ENCODE measurements around the gene MVD.

Gene MVD

DNA sequence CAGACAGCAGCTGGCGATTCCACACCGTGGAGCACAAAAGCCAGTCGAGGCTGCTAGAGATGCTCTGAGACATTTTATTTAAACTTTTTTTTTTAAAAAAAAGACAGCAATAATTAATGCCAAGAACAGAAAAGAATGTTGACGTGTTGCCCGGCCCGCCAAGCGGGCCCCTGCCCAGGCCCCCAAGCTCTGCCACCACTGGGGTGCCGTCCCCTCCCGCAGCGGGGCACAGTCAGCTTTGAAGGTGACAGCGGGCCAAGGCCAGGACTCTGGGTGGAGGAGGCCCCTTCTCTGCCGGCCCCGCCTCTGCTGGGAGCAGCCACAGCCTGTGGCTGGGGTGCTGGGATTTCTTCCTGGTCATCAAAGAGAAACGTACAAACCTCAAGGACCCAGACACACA is 33.5 kb upstream of the MVD start:
- no peak for DNase-seq

DNA sequence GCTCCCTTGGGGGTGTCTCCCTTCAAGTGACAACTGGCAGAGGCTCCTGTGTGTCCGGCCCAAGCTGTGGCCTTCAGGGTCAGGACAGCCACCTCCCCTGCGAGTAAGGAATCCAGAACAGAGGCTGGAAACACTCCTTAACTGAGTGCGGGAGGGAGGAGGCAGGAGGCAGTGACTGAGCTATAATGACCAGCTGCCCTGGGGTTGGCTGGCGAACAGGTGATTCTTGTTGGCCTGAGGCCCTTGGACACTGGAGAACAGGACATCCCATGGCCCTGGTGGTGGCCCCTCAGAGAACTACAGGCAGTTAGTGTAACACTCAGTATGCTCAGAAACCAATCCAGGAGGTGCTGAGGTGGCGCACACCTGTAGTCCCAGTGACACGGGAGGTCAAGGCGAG is 32.9 kb upstream of the MVD start:
- DNase-seq = no peak

DNA sequence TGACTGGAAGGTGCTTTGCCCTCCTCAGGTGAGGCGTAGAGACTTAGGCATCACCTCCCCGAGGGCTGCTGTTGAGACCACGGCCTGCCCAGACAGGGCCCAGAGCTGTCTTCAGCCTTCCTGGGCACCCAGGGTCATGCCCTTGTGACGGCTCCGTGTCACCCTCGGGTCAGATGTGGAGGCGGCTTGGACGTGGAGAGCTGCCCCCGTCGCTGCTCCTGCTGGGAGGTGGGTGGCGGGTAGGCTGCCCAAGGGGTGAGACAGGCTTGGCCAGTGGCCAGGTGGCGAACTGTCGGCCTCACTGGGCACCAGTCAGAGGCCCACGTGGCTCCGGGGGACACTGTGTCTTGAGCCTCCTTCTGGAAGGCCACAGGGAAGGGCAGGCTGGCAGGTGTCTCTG is 32.3 kb upstream of the MVD start:
- no peak for DNase-seq

DNA sequence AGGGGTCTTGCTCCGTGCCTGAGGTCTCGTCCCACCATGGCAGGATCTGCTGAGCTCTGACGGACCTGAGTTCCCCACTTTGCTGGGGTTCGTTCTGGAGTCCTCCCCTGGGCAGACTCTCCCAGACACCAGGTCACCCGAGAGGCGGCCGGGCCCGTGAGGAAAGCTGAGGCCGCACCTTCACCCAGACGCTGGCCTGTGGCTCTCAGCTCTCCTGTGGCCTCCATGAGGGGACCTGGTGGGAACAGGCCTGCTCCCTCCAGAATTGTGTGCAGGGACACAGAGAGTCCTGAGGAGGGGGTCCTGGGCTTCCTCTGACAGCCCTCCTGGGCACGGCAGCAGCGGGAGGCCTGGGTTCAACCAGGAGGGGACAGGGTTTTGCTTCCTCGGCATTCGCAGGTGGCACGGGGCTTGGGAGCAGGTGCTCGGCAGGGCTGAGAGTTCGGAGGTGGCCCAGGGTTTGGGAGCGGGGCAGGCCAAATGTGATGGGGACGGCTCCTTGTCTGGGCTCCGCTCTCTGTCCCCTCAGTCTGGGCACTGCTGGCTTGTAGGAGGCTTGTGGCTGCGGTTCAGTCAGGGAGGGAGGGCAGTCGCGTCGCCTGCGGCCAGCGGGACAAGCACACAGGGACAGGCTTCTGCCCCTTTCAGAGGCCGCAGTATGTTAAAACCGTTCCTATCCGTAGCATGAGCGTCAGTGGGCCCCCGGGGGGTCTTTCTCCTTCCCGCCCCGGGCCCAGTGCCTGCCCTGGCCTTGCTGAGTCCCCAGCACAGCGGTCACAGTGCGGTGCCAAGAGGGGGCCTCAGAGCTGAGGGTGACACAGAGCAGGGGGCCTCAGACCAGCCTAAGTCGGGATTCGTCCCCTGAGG is 31.6 kb upstream of the MVD start:
- no peak for DNase-seq

DNA sequence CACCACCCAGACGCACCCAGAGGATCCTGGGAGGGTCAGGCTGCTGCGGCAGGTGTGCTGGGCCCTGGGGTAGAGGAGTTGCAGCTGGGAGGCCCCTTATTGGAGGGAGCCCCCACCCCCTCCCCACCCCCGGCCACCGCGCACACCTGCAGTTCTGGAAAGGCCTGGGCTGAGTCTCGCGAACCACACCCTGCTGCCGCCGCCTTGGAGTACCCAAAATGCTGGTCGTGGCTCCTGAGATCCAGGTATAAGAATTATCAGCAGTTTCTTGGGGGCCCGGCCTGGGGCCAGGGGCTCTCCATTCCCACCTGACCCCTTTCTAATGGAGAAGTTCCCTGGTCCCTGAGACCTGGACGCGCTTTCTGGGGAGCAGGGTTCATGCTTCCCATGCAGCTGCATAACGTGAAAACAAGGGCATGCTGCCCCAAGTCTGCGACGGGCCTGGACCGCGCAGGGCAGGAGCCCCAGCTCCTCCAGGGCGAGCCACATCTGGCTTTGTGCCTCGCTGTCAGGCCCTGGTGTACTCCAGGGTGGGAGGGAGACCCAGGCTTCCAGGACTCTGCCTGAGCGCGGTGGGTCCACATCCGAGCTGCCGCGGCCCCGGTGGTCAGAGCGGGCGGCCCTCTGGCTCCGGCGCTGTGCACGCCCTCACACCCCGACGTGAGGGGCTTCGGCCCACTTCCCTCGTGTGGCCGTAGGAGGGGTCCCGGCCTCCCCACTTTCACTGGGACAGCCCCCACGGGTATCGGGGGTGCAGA is 30.7 kb upstream of the MVD start:
- no peak for DNase-seq

DNA sequence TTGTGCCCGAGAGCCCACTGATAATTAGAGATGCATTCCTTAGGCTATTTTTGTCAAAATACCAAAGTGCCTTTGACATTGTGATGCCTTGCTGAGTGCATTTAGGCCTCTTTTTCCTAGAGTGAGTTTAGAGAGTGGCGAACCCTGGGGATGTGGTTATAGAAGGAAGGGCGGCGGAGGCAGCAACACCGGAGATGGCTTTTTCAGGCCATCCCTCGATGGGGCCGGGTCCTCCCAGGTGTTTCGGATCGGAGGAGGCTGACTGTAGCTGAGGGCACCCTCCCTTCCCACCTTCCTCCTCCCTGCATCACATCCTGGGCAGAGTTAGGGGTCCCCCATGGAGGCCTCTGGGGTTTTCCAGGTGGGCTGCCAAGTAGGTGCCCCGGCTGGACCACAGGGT is 30.0 kb upstream of the MVD start:
- DNase-seq = no peak

DNA sequence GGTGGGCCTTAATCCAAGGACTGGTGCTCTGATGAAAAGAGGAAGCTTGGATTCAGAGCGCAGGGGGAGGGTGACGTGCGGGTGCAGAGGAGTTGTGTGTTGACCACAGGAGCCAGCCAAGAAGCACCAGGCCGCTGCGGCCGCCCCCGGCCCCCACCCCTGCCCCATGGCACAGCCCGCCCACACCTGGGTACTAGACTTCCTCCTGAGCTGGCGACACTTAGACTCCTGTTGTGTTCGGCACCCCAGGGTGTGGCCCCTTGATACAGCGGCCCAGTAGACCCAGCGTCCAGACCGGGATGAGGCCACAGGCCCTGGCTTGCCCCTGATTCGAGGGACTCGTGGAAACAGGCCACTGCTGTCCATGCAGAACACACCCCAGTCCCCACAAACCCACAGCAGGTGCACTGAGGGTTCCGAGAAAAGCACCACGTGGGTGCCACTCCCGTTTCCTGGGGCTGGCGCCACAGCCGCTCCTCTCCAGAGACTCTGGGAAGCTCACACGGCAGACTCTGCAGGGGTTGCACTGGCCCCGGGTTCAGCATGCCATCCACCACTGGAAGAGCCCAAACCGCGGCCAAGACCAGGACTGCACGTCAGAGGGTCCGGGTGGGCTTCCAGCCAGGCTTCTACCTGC is 29.2 kb upstream of the MVD start:
- peak; percentile 94 for DNase-seq

DNA sequence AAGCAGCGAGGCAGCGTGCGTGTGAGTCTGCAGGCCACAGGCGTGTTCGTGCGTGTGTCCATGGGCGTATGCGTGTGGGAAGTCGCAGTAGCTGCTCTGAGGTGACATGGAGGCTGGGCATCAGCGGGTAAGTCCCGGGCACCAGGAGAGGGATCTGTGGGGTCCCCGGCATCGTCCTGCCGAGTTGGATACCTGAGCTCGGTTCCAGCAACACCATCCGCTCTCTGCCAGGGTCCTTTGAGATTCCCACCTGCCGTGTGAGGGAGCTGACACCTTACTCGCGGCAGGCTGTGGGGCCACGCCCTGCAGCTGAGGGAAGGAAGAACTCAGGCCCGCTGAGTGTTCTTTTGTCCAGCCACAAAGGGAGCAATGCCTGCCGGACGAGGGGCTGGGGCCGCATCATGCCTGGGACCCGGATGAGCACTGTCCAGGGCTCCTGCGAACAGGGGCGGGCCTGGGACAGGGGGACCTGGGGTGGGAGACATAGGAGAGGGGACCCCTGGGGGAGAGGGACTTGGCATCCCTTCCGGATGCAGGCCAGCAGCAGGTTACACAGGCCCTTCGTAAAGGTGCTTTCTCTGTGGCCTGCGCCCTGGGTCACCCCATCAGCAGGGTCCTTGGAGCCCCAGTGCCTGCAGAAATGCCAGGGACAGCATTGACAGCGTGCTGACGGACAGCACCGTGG is 28.4 kb upstream of the MVD start:
- no peak for DNase-seq

DNA sequence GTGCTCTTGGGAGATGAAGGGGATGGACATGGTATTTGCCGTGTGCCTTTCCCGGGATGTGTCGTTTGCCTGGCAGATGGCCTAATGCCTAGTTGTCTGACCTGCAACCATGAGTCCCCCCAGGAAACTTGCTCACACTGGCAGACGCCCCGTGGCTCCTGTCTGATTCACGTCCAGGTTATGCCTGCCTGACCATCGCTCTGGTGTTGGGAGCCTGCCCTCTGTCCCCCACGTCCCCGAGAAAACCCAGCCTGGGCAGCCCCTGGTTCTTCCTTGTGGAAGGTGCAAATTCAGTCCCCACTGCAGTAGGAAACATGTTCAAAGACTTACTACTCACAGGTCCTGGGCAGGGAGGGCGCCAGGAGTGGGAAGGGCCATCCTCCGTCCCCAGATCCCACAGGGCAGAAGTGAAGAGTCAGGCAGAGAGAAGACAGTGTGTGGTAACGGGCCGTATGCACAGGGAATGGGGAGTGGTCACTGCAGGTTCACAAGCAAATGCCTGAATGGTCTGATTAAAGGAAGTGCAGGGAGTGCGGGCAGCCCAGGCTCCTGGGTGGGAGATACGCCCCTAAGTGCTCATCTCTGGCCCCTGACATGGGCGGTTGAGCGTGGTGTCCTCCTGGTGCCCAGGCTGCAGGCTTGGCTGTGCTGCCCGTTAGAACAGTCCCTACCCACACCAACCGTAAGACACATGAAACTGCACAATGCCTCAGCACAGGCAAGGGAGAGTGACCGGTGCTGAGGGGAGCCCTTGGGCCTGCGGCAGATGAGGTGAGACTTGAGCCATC is 27.6 kb upstream of the MVD start:
- no peak for DNase-seq

DNA sequence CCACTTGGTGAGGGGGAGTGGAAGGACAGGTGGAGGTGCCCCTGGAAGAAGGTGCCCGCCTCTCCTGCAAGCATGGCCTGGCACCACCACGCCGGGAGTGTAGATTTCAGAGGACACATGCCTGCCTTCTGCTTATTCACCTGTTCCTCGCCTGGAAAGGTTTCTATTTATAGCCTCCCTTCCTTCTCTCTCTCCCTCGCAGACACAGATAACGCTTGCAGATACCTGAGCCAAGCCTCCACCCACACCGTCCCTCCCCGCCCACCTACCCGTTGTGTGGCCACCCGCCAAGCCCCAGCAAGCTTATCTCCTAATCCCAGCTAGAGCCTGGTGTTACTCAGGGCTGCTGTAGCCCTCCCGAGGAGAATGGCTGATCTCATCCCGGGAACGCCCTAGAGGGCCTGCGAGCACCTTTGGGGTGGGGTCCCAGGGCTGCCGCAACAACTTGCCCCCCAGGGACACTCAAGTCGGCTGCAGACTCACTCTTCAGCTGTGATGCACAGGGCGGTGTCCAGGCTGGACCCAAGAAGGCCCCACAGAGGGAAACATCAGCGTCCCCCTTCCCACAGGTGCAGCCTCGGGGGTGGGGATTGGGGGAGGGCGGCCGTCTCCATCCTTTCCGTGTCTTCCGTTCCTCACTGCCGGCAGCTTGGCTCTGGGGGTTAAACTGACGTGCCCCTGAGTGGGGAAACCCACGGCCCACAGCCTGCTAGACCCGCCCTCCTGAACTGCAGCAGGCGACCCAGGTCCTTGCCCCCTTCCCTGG is 25.3 kb upstream of the MVD start:
- no peak for DNase-seq

DNA sequence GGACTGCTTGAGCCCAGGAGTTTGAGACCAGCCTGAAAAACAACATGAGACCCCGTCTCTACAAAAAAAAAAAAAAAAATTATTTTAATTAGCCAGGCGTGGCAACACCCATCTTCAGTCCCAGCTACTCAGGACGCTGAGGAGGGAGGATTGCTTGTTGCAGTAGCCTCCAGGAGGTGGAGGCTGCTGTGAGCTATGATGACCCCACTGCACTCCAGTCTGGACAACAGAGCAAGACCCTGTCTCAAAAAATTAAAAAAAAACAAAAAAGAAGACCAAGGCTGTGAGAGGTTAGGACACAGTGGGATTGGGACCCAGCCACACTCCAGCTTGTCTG is 24.8 kb upstream of the MVD start:
- DNase-seq = no peak

DNA sequence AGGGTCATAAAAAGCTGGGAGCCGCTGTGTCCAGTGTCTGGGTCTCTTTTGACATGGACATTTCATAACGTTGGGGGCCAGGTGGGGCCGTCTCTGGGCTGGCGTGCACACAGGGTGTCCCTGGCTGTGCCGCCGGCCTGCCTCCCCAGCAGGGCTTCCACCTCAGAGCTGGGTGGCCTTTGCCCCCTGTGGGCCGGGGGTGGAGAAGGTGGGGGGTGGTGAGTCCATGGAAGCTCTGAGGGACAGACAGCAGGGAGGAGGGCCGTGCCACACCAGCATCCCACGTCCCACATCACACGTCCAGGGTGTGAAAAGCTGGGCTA is 24.3 kb upstream of the MVD start:
- DNase-seq = no peak

DNA sequence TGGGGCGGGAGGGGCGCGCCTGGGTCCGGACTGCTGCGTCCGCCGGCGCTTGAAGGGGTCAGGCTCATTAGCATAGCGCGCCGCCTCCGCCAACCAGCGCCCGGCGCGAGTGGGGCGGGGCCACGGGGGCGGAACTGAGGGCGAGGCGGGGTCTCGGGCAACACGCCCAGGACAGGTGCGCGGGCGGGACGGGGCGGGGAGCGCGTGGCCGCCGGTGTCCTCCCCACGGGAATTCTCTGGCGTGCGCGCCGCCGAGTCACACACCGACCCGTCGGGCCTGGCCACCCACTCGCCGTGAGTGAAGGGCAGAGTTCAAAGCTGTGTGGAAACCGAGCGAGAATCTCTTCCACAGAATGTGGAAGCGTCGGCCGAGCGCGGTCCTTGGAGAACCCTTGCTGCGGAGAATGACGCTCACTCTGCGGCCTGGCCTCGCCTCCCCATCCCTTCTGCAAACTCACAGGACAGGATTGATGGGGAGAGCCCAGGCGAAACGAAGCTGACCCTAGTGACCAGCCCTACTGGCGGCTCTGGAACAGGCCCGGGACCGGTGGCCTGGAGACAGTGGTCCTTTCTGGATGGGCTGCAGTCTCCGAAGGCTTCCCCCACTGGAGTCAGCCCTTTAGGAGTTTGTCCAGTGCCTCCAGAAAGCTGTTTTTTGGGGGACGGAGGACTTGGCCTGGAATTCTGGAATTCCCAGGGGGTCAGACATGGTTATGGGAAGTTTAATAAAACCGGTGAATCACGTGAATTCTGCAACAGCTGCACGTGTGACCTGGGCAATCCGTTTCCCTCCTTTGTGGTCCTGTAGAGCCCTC is 23.8 kb upstream of the MVD start, which contains the start of gene SNAI3:
TSS of gene SNAI3 (minus strand) at position 69 of the 815 bp plus-strand sequence. CDS start 101 bp downstream, outside the sequence.
- peak; percentile 72 for DNase-seq

DNA sequence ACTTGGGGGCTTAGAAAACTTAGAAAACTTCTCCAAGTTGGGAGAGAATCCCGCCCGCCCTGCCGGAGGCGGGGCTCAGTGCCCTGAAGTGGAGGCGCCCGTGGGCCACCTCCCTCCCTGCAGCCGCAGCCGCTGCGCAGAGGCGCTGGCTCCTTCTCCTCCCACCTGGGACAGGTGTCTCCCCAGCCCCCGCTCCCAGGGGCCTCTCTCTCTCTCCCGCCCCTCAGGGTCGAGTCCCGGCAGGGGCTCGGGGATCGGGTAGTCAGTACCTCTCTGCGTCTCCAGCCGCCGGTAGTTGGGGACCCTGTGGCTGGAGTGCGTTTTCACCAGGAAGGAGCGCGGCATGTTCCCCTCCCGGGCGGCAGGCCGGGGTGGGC is 23.2 kb upstream of the MVD start:
- no peak for DNase-seq

DNA sequence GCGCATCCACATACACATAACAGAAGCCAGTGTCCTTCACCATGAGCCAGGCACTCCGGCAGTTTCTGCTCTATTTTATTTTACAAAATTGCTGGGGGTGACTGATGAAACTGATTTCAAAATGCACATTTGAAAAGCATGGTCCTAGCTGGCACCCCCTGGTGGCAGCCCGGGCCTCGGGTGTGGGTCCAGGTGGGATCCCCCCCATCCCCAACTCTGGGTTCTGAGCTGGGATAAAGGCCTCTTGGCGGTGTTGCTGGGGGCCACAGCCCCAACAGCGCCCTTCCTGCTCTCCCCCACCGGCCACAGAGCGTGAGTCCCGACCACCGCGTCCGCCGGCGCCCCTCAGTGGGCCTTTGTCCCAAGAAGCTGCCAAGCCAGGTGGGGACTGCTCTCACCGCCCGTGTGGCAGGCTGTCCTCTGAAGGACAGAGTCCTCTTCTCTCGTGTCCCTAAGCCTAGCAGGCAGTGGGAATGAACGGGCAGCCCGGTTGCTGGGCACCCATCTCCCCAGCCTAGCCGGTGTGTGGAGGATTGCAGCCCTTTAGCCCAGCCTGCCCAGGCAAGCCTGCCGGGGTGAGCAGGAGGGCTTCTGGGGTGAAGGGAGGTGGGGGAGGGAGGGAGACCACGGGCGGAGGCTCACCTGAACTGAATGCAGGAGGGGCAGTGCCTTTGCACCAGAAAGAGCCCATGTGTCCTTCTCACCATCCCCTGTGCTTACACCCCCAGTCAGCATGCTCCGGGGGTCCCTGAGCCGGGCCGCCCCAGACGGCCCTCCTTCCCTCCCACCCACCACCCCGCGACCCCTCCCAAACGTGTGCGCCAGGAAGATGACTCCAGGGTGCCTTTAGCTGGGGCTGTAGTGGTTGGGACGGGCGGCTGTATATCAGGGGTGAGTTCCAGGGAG is 22.5 kb upstream of the MVD start:
- DNase-seq = peak; percentile 76

DNA sequence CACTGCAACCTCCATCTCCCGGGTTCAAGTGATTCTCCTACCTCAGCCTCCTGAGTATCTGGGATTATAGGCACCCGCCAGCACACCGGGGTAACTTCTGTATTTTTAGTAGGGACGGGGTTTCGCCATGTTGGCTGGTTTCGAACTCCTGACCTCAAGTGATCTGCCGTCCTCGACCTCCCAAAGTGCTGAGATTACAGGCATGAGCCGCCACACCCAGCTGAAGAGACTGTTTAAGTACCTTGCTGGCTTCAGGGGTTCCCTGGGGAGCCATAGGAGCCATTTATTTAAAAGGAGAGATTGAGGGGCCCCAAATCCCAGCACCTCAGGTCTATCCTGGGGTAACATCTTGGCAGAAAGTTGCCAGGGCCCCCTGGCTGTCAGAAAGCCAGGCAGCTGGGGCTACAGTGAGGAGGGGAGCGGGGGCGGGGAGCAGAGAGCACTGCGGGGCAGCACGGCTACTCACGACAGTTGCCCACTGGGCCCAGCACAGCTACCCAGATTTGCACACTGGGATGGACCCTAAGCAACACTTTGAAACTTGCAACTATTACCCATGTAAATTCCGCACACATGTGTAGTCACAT is 21.8 kb upstream of the MVD start:
- DNase-seq = peak; percentile 34

DNA sequence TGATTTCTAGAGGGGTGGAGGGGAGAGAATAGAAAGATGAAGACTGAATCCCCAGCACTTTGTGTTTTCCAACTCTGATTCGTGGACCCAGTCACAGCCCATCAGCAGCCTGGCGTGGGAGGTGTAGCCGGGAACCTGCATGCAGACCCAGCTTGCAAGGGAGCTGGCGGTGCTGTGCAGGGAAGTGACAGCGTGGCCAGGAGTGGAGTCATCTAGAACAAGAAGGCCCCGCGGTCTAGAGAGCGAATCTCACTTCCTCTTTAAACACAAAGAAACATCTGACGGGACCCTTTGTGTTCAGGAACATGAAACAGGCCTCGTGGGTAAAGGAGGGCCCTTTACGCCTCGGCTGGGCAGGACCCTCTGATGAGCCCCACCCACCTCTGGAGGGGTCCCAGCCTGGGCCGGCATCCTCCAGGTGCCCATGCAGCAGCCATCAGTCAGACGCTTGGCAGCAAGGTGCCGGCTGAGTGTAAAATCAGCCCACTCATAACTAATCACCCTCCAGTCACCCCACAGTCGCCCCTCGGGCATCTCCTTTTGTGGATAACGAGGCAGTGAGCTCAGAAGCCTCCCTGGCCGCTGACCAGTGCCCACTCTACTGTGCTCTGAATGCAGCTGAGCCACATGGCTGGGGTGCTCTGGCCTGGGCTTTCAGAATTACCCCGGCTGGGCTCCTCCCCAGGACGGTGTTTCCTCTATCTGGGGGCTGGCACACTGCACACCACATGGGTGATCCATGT is 19.0 kb upstream of the MVD start:
- DNase-seq = peak; percentile 98

DNA sequence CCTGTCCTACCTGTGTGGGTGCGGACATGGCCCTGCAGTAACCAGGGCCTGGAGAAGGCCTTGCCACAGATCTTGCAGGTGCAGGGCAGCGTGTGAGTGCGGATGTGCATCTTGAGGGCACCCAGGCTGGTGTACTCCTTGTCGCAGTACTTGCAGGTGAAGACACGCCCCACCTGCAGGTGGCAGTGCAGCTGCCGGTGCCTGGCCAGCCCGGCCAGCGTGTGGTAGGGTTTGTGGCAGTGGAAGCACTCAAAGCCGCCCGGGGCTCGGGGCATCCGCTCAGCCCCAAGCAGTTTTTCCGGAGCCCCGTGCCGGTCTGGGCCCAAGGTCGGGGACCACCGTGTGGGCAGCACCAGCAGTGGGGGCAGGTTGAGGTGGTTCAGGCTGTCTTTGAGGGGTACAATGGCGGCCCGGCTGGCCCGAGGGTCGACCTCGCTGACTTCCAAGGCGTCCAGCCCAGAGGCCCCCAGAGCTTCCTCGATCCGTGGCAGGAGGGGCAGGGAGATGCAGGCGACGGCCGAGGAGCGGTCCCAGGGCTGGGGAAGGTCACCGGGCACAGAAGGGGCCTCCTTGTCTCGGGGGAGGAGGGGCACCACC is 18.3 kb upstream of the MVD start:
- no peak for DNase-seq

Data from MV-4-11 (cell line).